Endodermal cell (in vitro differentiated cells): Measurements from ENCODE around the gene RPL12. TPM values are rescaled to one million over a fixed set of nuclear protein-coding genes. Genes with fewer than 3 reads are reported as not detected.

ENCODE experiments used
- DNase-seq: peaks from one replicate; pipeline ENCODE4 v3.0.0-alpha.2; 2017
- H3K27ac ChIP-seq: 2 replicates; pipeline ENCODE4 v1.5.1; 2013; ENCODE audit warnings: mild to moderate bottlenecking, low read depth, low read length, moderate library complexity
- H3K27me3 ChIP-seq: 2 replicates; pipeline ENCODE4 v1.6.1; 2013; ENCODE audit warnings: mild to moderate bottlenecking, low read length, moderate library complexity; ENCODE audit not compliant: insufficient read depth, control insufficient read depth, poor library complexity, severe bottlenecking
- H3K36me3 ChIP-seq: 2 replicates; pipeline ENCODE4 v1.7.0; 2013; ENCODE audit warnings: mild to moderate bottlenecking, low read length, moderate library complexity; ENCODE audit not compliant: control insufficient read depth, insufficient read depth
- H3K4me1 ChIP-seq: one replicate; pipeline ENCODE4 v1.7.0; 2013; ENCODE audit warnings: low read length; ENCODE audit not compliant: control insufficient read depth, insufficient read depth
- H3K4me3 ChIP-seq: 2 replicates; pipeline ENCODE4 v1.5.1; 2013; ENCODE audit warnings: mild to moderate bottlenecking, low read length, moderate library complexity
- H3K9ac ChIP-seq: 2 replicates; pipeline ENCODE4 v1.6.1; 2013; ENCODE audit warnings: mild to moderate bottlenecking, low read length, moderate library complexity; ENCODE audit not compliant: poor library complexity, severe bottlenecking; ENCODE audit errors: extremely low read depth
- H3K9me3 ChIP-seq: 2 replicates; pipeline ENCODE4 v1.6.1; 2013; ENCODE audit warnings: mild to moderate bottlenecking, low read length, moderate library complexity; ENCODE audit not compliant: control insufficient read depth
- H3K27ac Mint-ChIP-seq: 2 replicates; pipeline ENCODE4 v1.8.0; 2020; ENCODE audit warnings: mixed read lengths
- H3K27me3 Mint-ChIP-seq: 2 replicates; pipeline ENCODE4 v1.8.0; 2021; ENCODE audit warnings: mild to moderate bottlenecking, mixed read lengths; ENCODE audit not compliant: insufficient read depth
- H3K36me3 Mint-ChIP-seq: 2 replicates; pipeline ENCODE4 v1.8.0; 2020; ENCODE audit warnings: low read depth, mixed read lengths
- H3K4me1 Mint-ChIP-seq: 2 replicates; pipeline ENCODE4 v1.8.0; 2020; ENCODE audit warnings: mixed read lengths
- H3K4me3 Mint-ChIP-seq: 2 replicates; pipeline ENCODE4 v1.8.0; 2020; ENCODE audit warnings: mild to moderate bottlenecking, moderate library complexity, mixed read lengths
- H3K9me3 Mint-ChIP-seq: 2 replicates; pipeline ENCODE4 v1.8.0; 2020; ENCODE audit warnings: mild to moderate bottlenecking, mixed read lengths
- CTCF ChIP-seq: fragments of 200-600 bp; sonication (generic); conservative IDR thresholded peaks from 2 replicates; pipeline ENCODE4 v1.5.0; 2021; ENCODE audit warnings: antibody characterized with exemption, mild to moderate bottlenecking
- whole genome bisulfite sequencing, 2 experiments: methylation state at CpG; one replicate each; pipeline versions ENCODE4 v1.1.5 to v1.1.7; 2013; ENCODE audit warnings: missing lambda C conversion rate in 2 of 2, mixed read lengths in 1 of 2; ENCODE audit not compliant: insufficient coverage in 1 of 2, insufficient read length in 1 of 2; 5-methylcytosine and 5-hydroxymethylcytosine counted together
- total RNA-seq, 2 donors: library from RNA; stranded (reverse); fragmentation: NEBNext Ultra II Directional in 1 of 2; extraction: Animal tissue kit (Norgen Biotek cat#: 25700) in 1 of 2; gene quantifications; 2 replicates in 1 of 2; 3 replicates in 1 of 2; pipeline ENCODE4 v1.2.1, GENCODE V29; 2021

RPL12 gene
- total RNA-seq, 2 donors from 2014 or later = 1,241 to 1,436 TPM

GRCh38 chr9:127495884-127496555 is 44.8 kb upstream of the RPL12 start:
- H3K36me3 ChIP-seq = peaks cover 31% of the 10 kb centered on the region
- no peaks in the 10 kb centered on the region for H3K27me3 Mint-ChIP-seq
- no peak overlapping the region for H3K27ac ChIP-seq
- no peak overlapping the region for H3K4me3 Mint-ChIP-seq
- H3K36me3 Mint-ChIP-seq = peaks cover 31% of the 10 kb centered on the region
- no peak overlapping the region for H3K27ac Mint-ChIP-seq
- H3K9me3 Mint-ChIP-seq = no peaks in the 10 kb centered on the region
- H3K4me1 Mint-ChIP-seq = no peaks in the 10 kb centered on the region
- H3K27me3 ChIP-seq = no peaks in the 10 kb centered on the region
- no peak overlapping the region for H3K4me3 ChIP-seq
- no peak for DNase-seq
- TF ChIP-seq CTCF = no peak
- H3K9ac ChIP-seq = no peak overlapping the region
- H3K9me3 ChIP-seq = no peaks in the 10 kb centered on the region
- 90% methylated on average over 10 to 14 of the region's 14 CpGs for WGBS, 2 experiments
- H3K4me1 ChIP-seq = no peaks in the 10 kb centered on the region

GRCh38 chr9:127494304-127494702 is 43.1 kb upstream of the RPL12 start:
- peaks cover 33% of the 10 kb centered on the region for H3K36me3 Mint-ChIP-seq
- H3K4me1 ChIP-seq = no peaks in the 10 kb centered on the region
- no peaks in the 10 kb centered on the region for H3K27me3 Mint-ChIP-seq
- no peaks in the 10 kb centered on the region for H3K27me3 ChIP-seq
- H3K36me3 ChIP-seq = peaks cover 45% of the 10 kb centered on the region
- no peak overlapping the region for H3K27ac Mint-ChIP-seq
- WGBS, 2 experiments = 94% methylated on average over 7 to 9 of the region's 9 CpGs
- TF ChIP-seq CTCF = no peak
- H3K4me1 Mint-ChIP-seq = peaks cover 3% of the 10 kb centered on the region
- no peak overlapping the region for H3K27ac ChIP-seq
- H3K9me3 Mint-ChIP-seq = no peaks in the 10 kb centered on the region
- no peak overlapping the region for H3K4me3 ChIP-seq
- no peaks in the 10 kb centered on the region for H3K9me3 ChIP-seq
- no peak for DNase-seq
- no peak overlapping the region for H3K4me3 Mint-ChIP-seq
- H3K9ac ChIP-seq = no peak overlapping the region

GRCh38 chr9:127493592-127494303 is 42.5 kb upstream of the RPL12 start:
- H3K4me1 Mint-ChIP-seq = peaks cover 3% of the 10 kb centered on the region
- 86 to 93% methylated on average over 16 to 22 of the region's 22 CpGs for WGBS, 2 experiments

More at GRCh38 chr9:127493592-127494303, 42.5 kb upstream of the RPL12 start:
- Histone ChIP-seq H3K9ac (no peak overlapping the region), H3K27me3 (no peaks in the 10 kb centered on the region), H3K4me1 (no peaks in the 10 kb centered on the region), H3K36me3 (peaks cover 50% of the 10 kb centered on the region), H3K4me3 (no peak overlapping the region), H3K9me3 (no peaks in the 10 kb centered on the region), H3K27ac (no peak overlapping the region)
- Mint-ChIP-seq H3K27ac (no peak overlapping the region), H3K27me3 (no peaks in the 10 kb centered on the region), H3K4me3 (no peak overlapping the region), H3K9me3 (no peaks in the 10 kb centered on the region), H3K36me3 (peaks cover 35% of the 10 kb centered on the region)
- DNase-seq = no peak
- TF ChIP-seq CTCF = no peak
